Right atrium auricular region (tissue), 2 donors: ENCODE data around the gene TNFAIP6. TPM values are rescaled to one million over a fixed set of nuclear protein-coding genes. Genes with fewer than 3 reads are reported as not detected.
"Not testable (repeated sequence)": the region's sequence is repeated elsewhere in the genome, so short reads cannot be mapped to it uniquely, and the experiment has no call there.

Experiments
- DNase-seq: peaks from one replicate; pipeline ENCODE4 v3.0.0-alpha.2; 2019; ENCODE audit warnings: low spot score
- H3K27ac ChIP-seq, 2 donors: fragments of 200-600 bp; sonication (generic); 1 replicate in 1 of 2; 2 replicates in 1 of 2; pipeline ENCODE4 v1.5.1; 2016 to 2019
- H3K27me3 ChIP-seq, 2 donors: fragments of 200-600 bp; sonication (generic); one replicate each; pipeline versions ENCODE4 v1.5.1 to v1.6.0; 2017 to 2019
- H3K36me3 ChIP-seq: fragments of 200-600 bp; sonication (generic); one replicate; pipeline ENCODE4 v1.5.1; 2016
- H3K4me1 ChIP-seq, 2 donors: fragments of 200-600 bp; sonication (generic); one replicate each; pipeline versions ENCODE4 v1.5.1 to v1.6.0; 2017 to 2019
- H3K4me3 ChIP-seq, 2 donors: fragments of 200-600 bp; sonication (generic); 1 replicate in 1 of 2; 2 replicates in 1 of 2; pipeline ENCODE4 v1.5.1; 2017 to 2019; ENCODE audit warnings: mild to moderate bottlenecking in 1 of 2, moderate library complexity in 1 of 2
- H3K9me3 ChIP-seq, 2 donors: fragments of 200-600 bp; sonication (generic); one replicate each; pipeline ENCODE4 v1.5.1; 2019
- total RNA-seq, 2 donors: library from RNA; depleted of rRNA; stranded (reverse); fragments of >200 nt; gene quantifications; one replicate each; pipeline ENCODE4 v1.1.0, GENCODE V29; 2016
- TF ChIP-seq, protein P1 (sequence below), 2 donors: fragments of 200-600 bp; sonication (generic); IDR thresholded peaks; one replicate each; pipeline ENCODE4 v1.5.1; 2019; ENCODE audit warnings: antibody characterized with exemption in 2 of 2

Gene TNFAIP6, protein sequence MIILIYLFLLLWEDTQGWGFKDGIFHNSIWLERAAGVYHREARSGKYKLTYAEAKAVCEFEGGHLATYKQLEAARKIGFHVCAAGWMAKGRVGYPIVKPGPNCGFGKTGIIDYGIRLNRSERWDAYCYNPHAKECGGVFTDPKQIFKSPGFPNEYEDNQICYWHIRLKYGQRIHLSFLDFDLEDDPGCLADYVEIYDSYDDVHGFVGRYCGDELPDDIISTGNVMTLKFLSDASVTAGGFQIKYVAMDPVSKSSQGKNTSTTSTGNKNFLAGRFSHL
- 1 to 10 TPM; 2.8 to 5.2 TPM for total RNA-seq

DNA sequence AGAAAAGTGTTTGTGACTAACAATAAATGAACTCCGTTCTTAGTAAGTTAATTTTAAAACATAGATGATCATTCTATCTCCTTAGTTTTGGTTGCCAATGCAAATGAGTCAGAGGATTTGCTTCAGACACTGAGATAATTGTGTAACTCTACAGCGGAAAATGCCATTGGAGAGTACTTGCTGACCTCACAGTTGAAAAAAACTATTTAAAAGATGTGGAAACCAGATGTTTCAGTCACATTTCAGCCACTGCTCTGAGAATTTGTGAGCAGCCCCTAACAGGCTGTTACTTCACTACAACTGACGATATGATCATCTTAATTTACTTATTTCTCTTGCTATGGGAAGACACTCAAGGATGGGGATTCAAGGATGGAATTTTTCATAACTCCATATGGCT is at the start of gene TNFAIP6:
Gene TNFAIP6 (plus strand): TSS at position 234 of the 400 bp plus-strand sequence. CDS start 75 bp downstream, at position 309.
- TF ChIP-seq, protein P1, sequence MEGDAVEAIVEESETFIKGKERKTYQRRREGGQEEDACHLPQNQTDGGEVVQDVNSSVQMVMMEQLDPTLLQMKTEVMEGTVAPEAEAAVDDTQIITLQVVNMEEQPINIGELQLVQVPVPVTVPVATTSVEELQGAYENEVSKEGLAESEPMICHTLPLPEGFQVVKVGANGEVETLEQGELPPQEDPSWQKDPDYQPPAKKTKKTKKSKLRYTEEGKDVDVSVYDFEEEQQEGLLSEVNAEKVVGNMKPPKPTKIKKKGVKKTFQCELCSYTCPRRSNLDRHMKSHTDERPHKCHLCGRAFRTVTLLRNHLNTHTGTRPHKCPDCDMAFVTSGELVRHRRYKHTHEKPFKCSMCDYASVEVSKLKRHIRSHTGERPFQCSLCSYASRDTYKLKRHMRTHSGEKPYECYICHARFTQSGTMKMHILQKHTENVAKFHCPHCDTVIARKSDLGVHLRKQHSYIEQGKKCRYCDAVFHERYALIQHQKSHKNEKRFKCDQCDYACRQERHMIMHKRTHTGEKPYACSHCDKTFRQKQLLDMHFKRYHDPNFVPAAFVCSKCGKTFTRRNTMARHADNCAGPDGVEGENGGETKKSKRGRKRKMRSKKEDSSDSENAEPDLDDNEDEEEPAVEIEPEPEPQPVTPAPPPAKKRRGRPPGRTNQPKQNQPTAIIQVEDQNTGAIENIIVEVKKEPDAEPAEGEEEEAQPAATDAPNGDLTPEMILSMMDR (IDR thresholded peaks at IDR 0.05), result no peak
- Histone ChIP-seq H3K4me3 (peak within 1 kb of the TSS; percentile 21 to 27), H3K9me3 (no peaks in the 10 kb centered on the region), H3K27ac (peak within 1 kb of the TSS; percentile 24 to 49), H3K4me1 (no peaks in the 10 kb centered on the region), H3K27me3 (no peaks in the 10 kb centered on the region), H3K36me3 (no peaks in the 10 kb centered on the region)
- DNase-seq, result peak; percentile 64

DNA sequence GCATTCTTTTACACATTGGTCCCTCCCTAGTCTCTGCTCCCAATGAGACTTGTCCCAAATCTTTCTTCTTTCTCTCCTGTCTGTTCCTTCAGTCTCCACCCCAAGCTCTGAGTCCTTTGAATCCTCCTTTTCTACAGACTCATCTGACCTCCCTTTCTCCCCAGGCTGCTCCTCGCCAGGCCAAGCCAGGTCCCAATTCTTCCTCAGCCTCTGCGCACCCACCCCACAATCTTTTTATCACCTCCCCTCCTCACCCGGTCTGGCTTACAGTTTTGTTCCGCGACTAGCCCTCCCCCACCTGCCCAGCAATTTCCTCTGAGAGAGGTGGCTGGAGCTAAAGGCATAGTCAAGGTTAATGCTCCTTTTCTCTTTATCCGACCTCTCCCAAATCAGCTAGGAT is 47.1 kb upstream of the TNFAIP6 start:
- H3K4me1 ChIP-seq, DNase-seq, H3K27me3 ChIP-seq, H3K9me3 ChIP-seq, H3K4me3 ChIP-seq, H3K27ac ChIP-seq, H3K36me3 ChIP-seq: not testable (repeated sequence)

DNA sequence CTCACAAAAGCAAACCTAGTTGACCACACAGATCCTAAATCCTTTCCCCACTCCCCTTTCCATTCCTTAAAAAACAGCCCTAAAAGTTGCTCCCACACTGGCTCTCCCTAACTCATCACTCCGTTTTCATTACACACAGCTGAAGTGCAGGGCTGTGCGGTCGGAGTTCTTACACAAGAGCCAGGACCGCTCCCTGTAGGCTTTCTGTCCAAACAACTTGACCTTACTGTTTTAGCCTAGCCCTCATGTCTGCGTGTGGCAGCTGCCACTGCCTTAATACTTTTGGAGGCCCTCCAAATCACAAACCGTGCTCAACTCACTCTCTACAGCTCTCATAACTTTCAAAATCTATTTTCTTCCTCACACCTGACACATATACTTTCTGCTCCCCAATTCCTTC is 45.0 kb upstream of the TNFAIP6 start:
- H3K4me3 ChIP-seq, H3K27ac ChIP-seq, H3K36me3 ChIP-seq, H3K4me1 ChIP-seq, DNase-seq, H3K9me3 ChIP-seq, H3K27me3 ChIP-seq: not testable (repeated sequence)

DNA sequence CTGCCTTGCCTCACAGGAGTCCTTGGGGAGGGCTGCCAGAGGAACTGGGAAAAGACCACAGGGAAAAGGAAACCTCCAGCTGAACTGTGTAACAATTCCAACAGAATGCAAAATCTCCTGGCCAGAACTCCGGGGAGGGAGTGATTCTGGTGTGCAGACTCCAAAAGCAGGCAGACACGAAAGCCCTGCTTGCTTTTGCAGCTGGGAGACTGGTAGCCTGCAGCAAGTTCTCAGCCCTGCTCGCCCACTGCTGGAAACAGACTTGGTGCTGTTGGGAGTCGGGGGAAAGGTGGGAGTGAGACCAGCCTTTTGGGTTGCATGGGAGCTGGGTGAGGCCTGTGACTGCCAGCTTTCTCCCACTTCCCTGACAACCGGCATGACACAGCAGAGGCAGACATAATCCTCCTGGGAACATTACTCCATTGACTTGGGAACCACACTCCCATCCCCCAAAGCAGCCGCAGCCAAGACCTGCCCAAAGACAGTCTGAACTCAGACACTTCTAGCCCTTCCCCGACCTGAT is 42.0 kb upstream of the TNFAIP6 start:
- Histone ChIP-seq H3K4me1 (peaks cover 0 to 8% of the 10 kb centered on the region in 2 donors), H3K9me3 (no peaks in the 10 kb centered on the region), H3K27me3 (no peaks in the 10 kb centered on the region), H3K4me3 (peak overlapping the region in 1 of 2 donors; percentile 11), H3K27ac (peak overlapping the region in 1 of 2 donors; percentile 51), H3K36me3 (no peaks in the 10 kb centered on the region)
- TF ChIP-seq, protein P1 (IDR thresholded peaks at IDR 0.05), result no peak
- DNase-seq, result peak; percentile 62

DNA sequence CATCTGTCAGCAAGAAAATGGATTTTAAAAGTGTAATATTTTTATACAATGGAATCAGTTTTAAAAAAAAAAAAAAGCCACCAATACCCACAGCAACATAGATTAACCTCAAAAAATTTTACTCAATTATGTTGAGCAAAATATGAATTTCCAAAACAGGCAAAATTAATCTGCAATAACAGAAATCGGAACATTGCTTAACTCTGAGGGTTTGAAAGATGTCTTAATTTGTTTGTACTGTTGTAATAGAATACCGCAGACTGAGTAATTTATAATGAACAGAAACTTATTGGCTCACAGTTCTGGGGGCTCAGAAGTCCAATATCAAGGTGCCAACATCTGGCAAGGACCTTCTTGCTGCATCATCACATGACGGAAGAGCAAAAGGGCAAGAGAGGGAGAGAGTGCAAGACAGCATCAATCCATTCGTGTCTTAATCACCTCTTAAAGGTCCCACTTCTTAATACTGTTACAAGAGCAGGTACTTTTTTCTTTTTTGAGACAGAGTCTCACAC is 31.8 kb upstream of the TNFAIP6 start:
- H3K9me3 ChIP-seq, result peaks cover 0 to 2% of the 10 kb centered on the region in 2 donors
- DNase-seq, result no peak
- no peak overlapping the region for H3K27ac ChIP-seq
- no peak overlapping the region for H3K4me3 ChIP-seq
- no peaks in the 10 kb centered on the region for H3K4me1 ChIP-seq
- TF ChIP-seq, protein P1 (IDR thresholded peaks at IDR 0.05), result no peak
- no peaks in the 10 kb centered on the region for H3K36me3 ChIP-seq
- no peaks in the 10 kb centered on the region for H3K27me3 ChIP-seq

DNA sequence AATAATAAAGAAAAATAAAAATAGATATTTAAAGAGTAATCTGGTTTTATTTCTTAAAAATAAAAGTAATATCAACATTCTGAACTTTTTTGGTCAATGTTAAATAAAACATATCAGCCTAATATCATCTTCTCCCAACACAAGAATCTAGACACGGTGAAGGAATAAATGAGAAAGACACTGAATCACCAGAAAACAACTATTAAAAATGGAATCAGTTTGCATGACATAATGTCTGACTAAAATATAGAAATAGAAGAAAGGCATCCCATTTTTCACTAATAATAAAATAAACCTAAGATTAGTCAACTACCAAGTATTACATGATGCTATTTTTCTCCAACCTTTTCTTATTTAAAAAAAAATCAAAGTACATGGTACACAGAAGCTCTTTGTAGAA is 30.8 kb upstream of the TNFAIP6 start:
- DNase-seq, result no peak
- Histone ChIP-seq H3K4me3 (no peak overlapping the region), H3K36me3 (no peaks in the 10 kb centered on the region), H3K27ac (no peak overlapping the region), H3K27me3 (no peaks in the 10 kb centered on the region), H3K9me3 (peaks cover 0 to 8% of the 10 kb centered on the region in 2 donors), H3K4me1 (no peaks in the 10 kb centered on the region)
- TF ChIP-seq, protein P1 (IDR thresholded peaks at IDR 0.05), result no peak
